Heart left ventricle (tissue), 13 donors: ENCODE data around the gene FN3K.

ENCODE experiments used
- POLR2A ChIP-seq, 2 donors: fragments of 450-650 bp; IDR thresholded peaks; one replicate each; pipeline ENCODE4 v1.6.1; 2017; ENCODE audit warnings: antibody characterized with exemption in 2 of 2, mild to moderate bottlenecking in 2 of 2, moderate library complexity in 2 of 2
- TF ChIP-seq, protein P1 (sequence below), 12 donors: fragments of 200-600 bp; sonication (generic) in 4 of 12; IDR thresholded peaks; one replicate each; pipeline versions ENCODE4 v1.5.0 to v1.8.0; 2018 to 2022; ENCODE audit warnings: antibody characterized with exemption in 12 of 12, mild to moderate bottlenecking in 5 of 12
- donor health status: ischemic (EF 13 %, LVEDD 7.1; RV severe dilation, severe dysfunction).
- donor health status: DM: no; HTN: yes; CAD: no.
- donor health status: DM: no; HTN: no; CAD: no.
- donor health status: ischemic (EF 25% LVEDD 6.9; RV normal size, moderate dysfunction).
- donor health status: ischemic (EF 25% LVEDD 5.7; RV mildly dilated, moderate dysfunction).
- donor health status: ischemic (EF 35%, LVEDD 5.7; RV mildly dilated, moderate dysfunction).
- donor health status: nonischemic (EF 11% LVEDD 7.7; RV severe dilation, severe dysfunction).
- donor health status: DM: yes; HTN: yes; CAD: no.
- donor health status: PGD.
- donor health status: ischemic (EF 29% LVEDD 5.4; RV normal size, mild dysfunction).
- donor health status: nonischemic (EF 23%, LVEDD 6.1; RV moderate dilation, normal function).

DNA sequence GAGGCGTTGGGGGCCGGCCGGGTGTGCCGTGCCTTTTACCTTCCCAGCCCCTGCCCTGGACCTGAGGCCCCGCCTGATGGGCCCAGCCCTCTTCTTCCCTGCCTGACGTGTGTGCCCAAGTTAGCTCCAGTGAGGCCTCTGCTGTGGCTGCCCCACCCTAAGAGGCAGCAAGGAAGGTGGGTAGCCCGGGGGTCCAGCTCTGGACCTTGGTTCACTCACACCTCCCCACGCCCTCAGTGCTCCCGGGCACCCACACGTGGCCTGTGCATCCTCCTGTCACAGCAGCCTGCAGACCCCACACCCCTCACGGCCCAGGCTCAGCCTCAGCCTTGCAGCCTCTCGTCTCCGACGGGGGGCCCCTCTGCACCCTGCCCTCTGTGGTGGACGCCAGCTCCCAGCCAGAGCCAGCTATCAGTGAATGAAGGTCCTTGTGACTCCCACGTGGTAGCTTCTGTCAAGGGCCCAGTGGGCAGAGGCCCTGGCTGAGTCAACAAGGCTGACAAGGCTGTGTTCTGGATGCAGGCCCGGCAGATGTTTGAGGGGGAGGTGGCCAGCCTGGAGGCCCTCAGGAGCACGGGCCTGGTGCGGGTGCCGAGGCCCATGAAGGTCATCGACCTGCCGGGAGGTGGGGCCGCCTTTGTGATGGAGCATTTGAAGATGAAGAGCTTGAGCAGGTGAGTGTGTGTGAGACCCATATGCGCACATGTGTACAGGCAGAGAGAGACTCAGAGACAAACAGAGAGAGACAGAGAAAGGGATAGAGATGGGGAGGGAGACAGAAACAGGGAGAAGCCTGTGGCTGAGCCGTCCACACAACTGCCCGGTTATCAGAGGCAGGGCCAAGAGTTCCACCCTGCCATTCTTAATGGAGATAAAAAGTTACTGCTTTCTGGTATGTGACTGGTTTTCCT, 2.8 kb downstream of the FN3K start:
- TF ChIP-seq, protein P1, sequence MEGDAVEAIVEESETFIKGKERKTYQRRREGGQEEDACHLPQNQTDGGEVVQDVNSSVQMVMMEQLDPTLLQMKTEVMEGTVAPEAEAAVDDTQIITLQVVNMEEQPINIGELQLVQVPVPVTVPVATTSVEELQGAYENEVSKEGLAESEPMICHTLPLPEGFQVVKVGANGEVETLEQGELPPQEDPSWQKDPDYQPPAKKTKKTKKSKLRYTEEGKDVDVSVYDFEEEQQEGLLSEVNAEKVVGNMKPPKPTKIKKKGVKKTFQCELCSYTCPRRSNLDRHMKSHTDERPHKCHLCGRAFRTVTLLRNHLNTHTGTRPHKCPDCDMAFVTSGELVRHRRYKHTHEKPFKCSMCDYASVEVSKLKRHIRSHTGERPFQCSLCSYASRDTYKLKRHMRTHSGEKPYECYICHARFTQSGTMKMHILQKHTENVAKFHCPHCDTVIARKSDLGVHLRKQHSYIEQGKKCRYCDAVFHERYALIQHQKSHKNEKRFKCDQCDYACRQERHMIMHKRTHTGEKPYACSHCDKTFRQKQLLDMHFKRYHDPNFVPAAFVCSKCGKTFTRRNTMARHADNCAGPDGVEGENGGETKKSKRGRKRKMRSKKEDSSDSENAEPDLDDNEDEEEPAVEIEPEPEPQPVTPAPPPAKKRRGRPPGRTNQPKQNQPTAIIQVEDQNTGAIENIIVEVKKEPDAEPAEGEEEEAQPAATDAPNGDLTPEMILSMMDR (IDR thresholded peaks at IDR 0.05) = no peak
- TF ChIP-seq POLR2A (IDR thresholded peaks at IDR 0.05) = peak in 1 of 2 donors; percentile 30
